Islet precursor cell (in vitro differentiated cells): ENCODE measurements around the gene YAE1.

Source experiments
- DNase-seq: peaks from one replicate; pipeline ENCODE4 v3.0.0-alpha.2; 2018

The YAE1 gene

DNA sequence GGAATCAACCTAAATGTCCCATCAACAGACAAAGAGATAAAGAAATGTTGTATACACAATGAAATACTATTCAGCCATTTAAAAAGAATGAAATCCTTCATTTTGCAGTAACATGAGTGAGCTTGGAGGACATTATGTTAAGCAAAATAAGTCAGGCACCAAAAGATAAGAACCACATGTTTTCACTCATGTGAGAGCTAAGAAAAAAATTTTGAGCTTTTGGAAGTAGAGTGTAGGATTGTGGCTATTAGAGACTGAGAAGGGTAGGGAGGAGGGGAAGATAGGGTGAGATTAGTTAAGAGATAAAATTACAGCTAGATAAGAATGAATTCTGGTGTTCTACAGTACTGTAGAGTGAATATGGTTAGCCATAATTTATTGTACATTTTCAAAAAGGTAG is 8.3 kb upstream of the YAE1 start:
- DNase-seq = no peak

DNA sequence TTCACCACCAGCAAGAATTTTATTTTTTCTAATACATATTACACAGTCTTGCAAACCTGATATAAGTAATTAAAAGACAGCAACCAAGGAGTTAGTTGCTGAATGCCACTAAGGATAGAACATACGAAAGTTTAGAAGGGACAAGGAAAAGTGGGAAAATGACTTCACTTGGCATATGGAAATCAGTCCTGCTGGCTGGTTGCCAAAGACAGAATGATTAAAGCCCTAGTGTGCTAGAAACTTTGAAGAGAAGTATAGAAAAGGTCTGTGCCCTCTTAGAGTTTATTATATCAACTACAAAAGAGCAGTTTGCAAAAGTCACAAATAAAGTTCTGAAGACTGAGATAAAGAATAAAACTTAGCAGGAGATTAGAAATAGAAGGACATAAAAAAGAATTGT is 5.8 kb upstream of the YAE1 start:
- no peak for DNase-seq

DNA sequence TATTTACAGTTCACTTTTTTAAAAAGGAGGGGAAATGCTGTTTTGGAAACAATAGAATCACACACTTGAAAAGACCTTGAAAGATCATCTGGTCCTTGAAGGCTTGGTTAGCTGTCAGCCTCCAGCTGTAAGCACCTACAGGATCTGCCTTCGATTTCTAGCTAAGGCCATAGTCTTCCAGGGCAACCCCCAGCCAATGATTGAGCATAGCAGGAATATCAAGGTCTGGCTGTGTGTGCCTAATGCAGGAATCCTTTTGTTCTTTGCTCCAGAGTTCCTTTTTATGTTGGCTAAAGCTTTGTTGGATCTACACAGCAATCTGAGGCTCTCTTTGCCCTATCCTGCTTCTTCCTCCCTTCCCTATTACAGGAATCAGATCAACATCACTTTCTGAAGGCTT is 5.2 kb upstream of the YAE1 start:
- DNase-seq = no peak

DNA sequence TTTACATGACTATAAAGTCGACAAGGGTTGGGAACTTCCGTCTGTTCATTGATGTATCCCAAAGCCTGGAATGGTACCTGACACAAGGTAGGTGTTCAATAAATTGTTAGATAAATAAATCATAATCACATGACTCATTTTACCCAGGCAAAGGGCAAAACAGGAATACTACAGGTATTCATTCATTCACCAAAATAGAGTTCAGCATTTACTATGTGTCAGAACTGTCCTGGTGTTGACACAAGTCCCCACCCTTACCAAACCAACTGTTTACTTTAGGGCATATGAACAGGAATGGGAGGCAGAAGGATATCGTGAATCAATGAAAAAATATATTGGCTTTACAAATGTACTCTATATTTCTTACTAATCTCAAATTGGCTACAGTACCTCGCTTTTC is 666 bp upstream of the YAE1 start:
- DNase-seq = no peak

DNA sequence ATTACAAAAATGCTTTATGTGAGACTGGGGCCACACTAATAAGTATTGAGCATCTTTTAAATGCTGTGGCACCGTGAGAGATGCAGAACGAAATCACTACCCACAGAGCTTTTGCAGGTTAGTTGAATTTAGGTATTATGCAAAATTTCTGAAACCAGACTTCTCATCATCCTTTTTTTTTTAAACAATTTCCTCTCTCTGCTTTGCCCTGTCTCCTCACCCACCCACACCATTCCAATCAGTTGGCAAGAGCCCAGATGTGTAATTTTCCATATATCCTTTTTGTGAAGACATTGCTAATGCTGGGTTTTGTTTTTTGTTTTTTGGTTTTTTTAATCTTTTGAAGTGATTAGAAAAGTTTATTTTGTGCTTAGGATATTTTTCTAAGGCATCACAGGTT is 1.1 kb downstream of the YAE1 start:
- DNase-seq = no peak

DNA sequence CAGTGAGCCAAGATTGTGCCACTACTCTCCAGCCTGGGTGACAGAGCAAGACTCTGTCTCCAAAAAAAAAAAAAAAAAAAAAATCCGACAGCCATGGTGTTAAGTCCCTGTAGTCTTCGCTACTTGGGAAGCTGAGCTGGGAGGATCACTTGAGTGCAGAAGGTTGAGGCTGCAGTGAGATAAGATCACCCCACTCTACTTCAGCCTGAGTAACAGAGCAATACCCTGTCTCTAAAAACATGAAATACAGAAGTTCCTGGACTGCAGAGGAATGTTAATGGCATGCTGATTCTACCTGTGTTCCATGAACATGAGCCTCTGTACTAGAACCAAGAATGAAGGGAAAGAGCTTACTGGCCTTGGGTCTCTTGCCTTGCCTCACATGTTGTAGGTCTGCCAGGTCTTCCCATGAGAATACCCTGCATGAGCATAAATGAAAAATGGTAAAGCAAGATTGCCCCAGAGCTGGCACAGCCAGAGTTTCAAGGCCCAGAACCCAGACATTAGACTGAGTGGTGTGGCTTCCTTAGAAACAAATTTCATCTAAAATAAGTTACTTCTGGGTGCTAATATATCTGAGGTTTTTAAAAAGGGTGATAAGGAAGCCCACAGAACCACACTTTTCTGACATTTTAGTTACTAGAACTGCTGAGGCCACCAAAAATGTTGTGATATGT is 8.6 kb downstream of the YAE1 start:
- no peak for DNase-seq

DNA sequence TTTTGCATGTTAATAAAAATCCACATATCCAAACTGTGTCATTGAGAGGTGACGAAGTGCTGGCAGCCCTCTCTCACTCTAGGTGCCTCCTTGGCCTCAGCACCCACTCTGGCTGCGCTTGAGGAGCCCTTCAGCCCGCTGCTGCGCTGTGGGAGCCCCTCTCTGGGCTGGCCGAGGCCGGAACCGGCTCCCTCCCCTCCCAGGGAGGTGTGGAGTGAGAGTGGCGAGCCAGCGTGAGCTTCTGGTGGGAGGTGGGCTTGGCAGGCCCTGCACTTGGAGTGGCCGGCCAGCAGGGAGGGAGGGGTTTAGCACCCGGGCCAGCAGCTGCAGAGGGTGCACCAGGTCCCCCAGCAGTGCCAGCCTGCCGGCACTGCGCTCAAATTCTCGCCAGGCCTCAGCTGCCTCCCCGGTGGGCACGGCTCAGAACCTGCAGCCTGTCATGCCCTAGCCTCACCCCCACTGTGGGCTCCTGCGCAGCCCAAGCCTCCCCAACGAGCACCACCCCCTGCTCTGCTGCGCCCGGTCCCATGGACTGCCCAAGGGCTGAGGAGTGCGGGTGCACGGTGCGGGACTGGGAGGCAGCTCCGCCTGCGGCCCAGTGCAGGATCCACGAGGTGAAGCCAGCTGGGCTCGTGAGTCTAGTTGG is 11.1 kb downstream of the YAE1 start:
- DNase-seq = no peak

DNA sequence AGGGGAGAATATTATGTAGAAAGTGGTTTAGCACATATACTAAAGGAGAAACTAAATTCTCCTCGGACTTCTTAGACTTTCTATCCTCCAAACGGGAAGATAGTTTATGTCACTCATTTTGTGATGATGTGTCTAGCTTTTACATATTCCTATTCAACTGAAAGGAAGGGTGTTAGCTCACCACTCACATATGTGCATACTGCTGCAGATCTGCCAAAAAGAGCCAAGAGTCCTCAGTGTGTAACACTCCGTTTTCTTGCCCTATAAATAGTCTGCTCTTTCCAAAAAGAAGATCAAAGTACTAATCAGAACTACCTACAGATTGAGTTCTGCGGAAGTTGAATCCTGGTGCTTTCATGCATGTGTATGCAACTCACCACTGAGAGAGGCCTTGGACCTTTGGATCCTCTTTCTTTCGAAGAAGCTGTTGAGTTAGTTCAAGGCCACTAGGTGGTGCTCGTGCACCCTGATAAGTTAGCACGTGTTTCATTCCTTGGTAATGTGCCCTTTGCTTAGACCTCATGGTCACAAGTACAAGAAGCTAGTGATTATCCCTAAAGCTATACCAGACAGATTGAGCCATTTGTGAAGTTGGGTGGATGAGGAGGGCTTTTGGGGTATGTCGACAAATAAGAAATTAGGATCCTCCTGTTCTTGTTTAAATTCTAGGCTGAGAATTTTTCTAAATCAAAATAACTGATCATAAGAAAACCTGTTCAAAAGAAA is 14.1 kb downstream of the YAE1 start:
- peak; percentile 86 for DNase-seq

DNA sequence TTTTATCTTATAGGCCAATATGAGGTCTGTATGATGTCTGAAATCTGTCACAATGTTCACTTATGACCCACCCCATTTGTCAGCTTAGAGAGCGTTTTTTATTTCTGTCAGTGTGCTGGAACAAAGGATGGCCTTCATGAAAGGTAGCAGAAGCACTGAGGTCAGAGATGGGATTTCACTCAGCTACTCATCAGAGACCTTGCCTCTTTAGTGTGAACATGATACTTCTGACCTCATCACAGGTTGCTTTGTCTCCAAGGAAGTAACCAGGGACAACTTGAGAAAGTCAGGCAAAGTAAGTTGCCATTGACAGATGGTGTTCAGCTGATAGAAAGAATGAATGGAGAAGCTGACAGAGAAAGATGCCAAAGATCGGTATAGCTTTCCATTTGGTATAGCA is 16.3 kb downstream of the YAE1 start:
- peak; percentile 56 for DNase-seq

DNA sequence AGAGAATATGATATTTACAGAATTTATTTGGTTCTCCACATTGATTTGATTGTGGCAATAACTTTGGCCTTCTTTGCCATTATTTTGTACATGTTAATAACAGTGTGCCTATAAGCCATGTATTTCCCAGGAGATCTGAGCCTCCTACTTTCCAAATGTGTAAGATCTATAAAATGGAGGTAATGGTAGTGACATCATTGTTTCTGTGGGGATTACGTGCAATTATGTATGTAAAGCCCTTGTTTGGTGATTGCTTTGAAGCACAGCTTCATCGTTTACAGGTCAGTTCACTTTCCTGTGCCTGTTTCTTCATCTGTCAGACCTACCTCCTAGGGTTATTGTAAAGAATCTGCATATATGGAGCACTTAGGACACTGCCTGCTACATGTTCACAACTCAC is 17.3 kb downstream of the YAE1 start:
- DNase-seq = no peak

DNA sequence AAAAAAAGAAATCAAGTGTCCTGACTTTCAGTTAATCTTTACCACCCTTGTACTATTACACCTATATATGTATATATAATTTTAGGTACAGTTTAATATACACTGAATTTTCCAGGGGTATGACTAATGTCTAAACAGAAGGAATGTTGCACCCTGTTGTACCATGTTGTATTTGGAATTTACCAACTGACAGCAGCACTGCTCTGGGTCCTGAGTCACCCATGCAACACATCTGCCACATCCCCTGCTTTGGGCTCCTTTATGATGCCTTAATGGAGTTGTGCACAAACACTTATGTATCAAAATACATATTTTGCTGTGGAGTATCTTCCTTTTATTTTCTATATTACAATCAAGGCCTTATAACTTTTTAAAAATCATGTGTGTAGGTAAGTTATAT is 21.2 kb downstream of the YAE1 start:
- no peak for DNase-seq

DNA sequence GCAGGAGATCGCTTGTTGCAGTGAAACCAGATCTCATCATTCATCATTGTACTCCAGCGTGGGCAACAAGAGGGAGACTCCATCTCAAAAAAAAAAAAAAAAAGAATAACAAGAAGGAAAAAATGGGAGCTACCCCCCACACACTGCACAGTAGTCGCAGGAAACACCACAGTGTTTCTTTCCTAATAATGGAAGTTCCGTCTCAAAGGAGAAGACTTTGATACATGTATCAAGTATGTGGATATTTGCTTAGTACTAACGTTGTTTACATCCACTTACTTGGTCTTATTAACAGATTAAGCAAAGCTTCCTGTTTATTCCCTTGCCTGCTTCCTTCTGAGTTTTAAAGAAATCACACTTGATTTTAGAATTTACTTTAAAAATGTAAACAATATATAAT is 22.2 kb downstream of the YAE1 start:
- no peak for DNase-seq

DNA sequence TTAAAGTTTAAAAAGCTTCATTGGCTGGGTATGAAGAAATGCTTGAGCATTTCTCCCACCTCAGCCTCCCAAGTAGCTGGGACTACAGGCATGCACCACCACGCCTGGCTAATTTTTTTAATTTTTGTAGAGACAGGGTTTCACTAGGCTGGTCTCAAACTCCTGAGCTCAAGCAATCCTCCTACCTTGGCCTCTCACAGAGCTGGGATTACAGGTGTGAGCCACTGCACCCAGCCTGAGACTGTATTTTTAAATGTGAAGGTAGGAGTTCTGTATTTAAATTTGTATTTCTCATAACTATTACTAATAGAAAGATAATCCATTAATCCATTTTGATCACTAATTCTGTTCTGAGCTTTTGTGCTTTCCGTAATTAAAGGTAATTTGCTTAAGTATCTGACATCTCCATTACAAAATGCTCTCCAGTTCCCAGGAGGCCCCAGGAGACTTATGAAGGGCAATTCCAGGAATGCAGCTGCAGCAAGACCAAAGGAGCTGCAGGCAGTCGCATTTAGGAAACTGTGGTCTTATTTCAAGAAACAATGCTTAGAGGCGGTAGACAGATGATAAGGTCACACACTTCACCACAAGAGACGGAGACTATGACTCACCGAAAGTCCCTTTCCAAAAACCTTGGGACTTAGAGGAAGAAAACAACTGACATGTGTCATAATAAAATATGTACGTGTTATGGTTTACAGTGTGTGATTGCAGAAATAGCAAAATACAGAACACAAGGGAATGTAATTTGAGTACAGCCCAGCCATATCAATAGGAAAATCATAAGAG is 23.3 kb downstream of the YAE1 start:
- DNase-seq = peak; percentile 93

DNA sequence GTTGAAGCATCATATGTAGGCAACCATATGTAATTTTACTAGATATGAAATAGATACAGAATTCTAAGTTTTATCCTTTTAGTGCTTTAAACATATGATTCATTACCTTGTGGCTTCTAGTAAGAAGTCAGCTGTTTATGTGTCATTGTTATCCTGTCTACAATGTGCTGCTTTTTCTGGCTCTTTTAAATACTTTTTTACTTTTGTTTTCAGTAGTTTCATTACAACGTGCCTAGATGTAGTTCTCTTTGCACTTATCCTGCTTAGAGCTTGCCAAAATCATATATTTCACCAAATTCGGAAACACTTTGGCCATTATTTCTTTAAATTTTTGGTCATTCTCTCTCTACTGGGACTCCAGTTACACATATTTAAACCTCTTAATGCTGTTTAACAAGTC is 26.4 kb downstream of the YAE1 start:
- DNase-seq = no peak

DNA sequence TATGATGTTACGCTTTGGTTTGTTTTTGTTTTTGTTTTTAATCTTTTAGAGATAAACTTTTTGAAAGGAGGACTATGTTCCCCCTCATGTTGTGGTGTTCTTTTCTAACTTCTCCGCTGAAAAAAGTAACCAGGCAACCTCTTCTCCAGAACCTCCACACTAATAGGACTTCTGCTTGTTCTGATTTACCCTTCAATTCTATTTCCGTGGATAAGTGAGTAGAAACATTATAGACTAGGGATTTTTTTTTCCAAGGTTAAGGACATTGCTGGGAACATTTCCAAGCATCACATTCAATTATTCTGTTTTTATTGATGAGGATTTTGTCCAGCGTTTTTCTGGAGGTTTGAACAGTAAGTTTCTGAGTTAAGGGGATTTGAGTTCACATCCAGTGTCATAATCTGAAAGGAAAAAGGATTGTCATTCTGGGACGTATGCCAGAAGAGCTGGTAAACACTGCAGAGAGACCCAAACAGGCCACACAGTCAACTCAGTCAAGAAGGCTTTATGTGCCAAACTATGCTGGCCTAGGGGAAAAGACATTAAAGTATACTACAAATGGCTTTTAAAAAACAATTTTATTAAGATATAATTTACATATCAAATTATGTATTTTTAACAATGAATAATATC is 28.9 kb downstream of the YAE1 start:
- no peak for DNase-seq

DNA sequence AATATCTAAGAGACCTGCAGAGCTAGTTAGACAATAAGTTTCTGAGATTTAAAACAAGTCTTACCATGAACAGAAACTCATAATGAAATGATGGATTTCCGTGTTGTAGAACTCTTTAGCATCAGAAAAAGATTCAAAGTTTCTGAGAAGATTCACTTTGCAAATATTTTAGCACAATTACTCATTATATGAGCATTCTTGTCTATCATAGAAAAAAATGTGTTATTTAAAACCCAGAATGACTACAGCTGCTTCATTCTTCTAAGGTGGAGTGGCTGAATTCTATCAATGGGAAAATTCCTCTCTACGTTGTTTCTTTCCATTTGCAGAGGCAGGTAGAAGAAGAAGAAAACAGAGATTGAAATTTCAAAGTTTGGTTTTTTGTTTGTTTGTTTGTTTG is 36.1 kb downstream of the YAE1 start:
- no peak for DNase-seq

DNA sequence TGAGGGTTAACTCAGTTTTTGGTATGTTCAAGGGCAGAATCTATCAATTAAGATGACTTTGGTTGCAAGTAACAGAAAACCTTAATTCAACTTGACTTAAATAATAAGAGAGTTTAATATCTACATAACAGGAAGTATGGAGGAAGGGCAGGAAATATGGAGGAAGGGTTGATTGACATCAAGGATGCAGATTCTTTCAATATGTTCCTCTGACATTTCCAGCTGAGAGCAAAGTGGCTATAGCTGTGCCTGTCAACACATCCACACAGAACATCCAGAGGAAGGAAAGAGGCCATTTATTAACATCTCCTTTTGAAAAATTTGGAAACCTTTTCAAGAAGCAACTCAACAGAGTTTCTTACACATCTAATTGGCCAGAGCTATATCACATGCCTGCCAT is 37.7 kb downstream of the YAE1 start:
- DNase-seq = no peak

DNA sequence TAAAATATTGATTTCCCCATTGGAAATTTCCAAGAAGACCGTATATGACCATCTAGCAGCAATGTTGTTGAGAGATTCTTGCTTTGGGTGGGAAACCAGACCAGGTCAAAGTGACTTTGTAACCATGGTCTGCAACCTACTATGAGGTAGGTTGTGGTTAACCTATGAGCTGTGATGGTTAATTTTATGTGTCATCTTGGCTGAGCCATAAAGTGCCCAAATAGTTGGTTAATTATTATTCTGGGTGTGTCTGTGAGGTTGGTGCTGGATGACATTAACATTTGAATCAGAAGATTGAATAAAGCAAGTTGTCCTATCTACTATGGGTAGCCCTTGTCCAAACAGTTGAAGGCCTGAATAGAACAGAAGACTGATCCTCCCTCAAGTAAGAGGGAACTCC is 38.9 kb downstream of the YAE1 start:
- no peak for DNase-seq

DNA sequence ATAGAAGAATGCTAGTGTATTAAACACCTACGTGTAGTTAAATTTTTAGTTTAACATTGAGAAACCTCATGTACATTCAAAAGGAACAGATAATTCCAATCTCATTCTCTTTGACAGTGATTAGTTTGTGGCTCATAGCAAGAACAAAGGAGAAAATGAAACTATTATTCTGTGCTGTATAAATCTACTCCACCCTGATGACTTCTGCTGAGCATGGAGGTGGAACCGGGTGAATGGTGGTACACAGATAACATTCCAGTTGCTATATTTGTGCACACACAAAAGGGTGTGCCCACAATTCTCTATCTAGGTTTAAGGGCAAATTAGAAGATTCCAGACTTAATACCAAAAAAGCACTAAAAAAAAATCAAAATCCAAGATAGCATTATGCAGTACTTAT is 40.1 kb downstream of the YAE1 start:
- no peak for DNase-seq

DNA sequence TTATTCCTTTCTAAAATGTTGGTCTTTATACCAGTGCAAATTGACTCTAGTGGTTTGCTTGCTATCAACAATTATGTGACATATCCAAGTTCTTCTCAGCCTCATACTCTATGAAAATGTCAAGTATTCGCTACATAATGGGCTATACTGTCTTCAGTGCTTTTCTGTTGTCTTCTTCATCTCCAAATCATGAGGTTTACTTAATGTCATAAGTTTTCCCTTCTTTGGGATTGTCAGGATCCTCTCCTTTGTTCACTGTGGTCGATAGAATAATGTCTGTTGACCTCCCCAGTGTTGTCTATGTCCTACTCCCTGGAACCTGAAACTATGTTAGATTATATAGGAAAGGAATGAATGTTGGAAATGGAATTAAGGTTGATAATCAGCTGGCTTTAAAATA is 40.7 kb downstream of the YAE1 start:
- no peak for DNase-seq

DNA sequence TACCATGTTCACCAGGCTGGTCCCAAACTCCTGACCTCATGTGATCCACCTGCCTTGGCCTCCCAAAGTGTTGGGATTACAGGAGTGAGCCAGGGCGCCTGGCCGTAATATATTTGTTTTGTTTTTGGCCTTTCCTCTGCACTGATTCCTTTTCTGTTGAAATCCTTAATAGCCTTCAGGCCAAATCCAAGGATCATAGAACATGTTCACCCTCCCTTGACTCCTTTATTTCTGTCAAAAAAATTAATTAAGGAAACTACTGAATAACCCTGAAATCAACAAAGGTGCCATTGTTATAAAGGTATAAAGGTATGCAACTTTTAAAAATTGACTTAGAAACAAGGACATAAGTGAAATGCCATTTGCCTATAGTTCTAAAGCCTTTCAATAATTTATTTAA is 41.7 kb downstream of the YAE1 start:
- no peak for DNase-seq

DNA sequence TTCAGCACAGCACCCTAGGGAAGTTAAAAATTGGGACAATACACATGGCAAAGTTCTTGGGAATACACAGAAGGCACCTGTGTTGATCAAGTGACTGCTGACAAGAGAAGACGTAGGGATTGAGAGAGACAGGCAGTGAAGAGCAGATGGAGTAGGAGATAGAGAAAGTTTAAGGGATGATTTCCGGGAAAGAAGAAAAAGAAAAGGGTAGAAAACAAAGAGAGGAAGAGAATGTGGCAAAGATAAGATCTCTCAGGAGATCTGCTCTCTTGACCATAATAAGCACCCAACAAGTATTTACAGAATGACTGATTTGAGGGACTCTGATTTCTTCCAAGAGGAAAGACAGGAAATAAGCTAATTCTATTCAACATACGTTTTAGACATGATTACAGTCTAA is 42.1 kb downstream of the YAE1 start:
- DNase-seq = no peak
